Kidney (tissue), 14 donors: ENCODE measurements around the gene PRAC1. TPM values are rescaled to one million over a fixed set of nuclear protein-coding genes. Genes with fewer than 3 reads are reported as not detected.
A peak's percentile ranks its signal among the peaks of the same experiment; 100 is the strongest.

Source experiments
- DNase-seq, 5 donors: peaks; one replicate each; pipeline ENCODE4 v3.0.0-alpha.2; 2013 to 2020
- FAIRE-seq: peaks from 2 replicates; lab custom pipeline; 2012; peaks lifted over from hg19 to GRCh38; lab: Jason Lieb, UNC
- H3K27ac ChIP-seq, 2 donors: one replicate each; pipeline ENCODE4 v1.7.0; 2013; ENCODE audit warnings: low read depth in 2 of 2, low read length in 2 of 2, inconsistent platforms in 1 of 2
- H3K27me3 ChIP-seq: one replicate; pipeline ENCODE4 v1.7.1; 2013; ENCODE audit warnings: low read length, inconsistent platforms; ENCODE audit not compliant: control insufficient read depth, insufficient read depth
- H3K36me3 ChIP-seq, 3 donors: one replicate each; pipeline versions ENCODE4 v1.7.0 to v1.7.1; 2013; ENCODE audit warnings: low read length in 3 of 3, control low read depth in 1 of 3, inconsistent platforms in 1 of 3; ENCODE audit not compliant: insufficient read depth in 3 of 3, control insufficient read depth in 2 of 3
- H3K4me1 ChIP-seq, 3 donors: one replicate each; pipeline versions ENCODE4 v1.7.0 to v1.7.1; 2013; ENCODE audit warnings: low read length in 3 of 3, inconsistent platforms in 1 of 3, low read depth in 1 of 3; ENCODE audit not compliant: control insufficient read depth in 2 of 3, insufficient read depth in 2 of 3
- H3K4me3 ChIP-seq, 3 donors: one replicate each; pipeline versions ENCODE4 v1.7.0 to v1.8.1; 2013; ENCODE audit warnings: low read length in 3 of 3, control low read depth in 1 of 3, inconsistent platforms in 1 of 3
- H3K9ac ChIP-seq, 3 donors: one replicate each; pipeline versions ENCODE4 v1.7.0 to v1.7.1; 2013; ENCODE audit warnings: low read length in 3 of 3, control low read depth in 1 of 3, inconsistent platforms in 1 of 3
- H3K9me3 ChIP-seq, 3 donors: one replicate each; pipeline versions ENCODE4 v1.7.0 to v1.7.1; 2013; ENCODE audit warnings: low read length in 3 of 3, control low read depth in 1 of 3, inconsistent platforms in 1 of 3; ENCODE audit not compliant: control insufficient read depth in 2 of 3, insufficient read depth in 1 of 3
- CTCF ChIP-seq: IDR thresholded peaks from 3 replicates; pipeline ENCODE4 v1.5.1; 2012; ENCODE audit warnings: mild to moderate bottlenecking, moderate library complexity, borderline replicate concordance; ENCODE audit not compliant: insufficient read depth; ENCODE audit errors: extremely low read depth
- intact Hi-C: fragments of 100-400 bp; cut with DNase I; formaldehyde crosslinking; loops from one replicate; pipeline ENCODE4 v1.11.1; 2022
- polyA plus RNA-seq: library from polyadenylated mRNA; stranded (reverse); fragments of 350-450 nt; fragmentation: Illumina TruSeq; extraction: RNeasy Lipid Tissue Mini Kit (QIAGEN cat#74804); gene quantifications from one replicate; pipeline ENCODE4 v1.2.3, GENCODE V29; 2014; ENCODE audit warnings: low read depth, low replicate concordance; ENCODE audit not compliant: insufficient read depth
- total RNA-seq: library from RNA; stranded (reverse); fragmentation: NEBNext Ultra II Directional; extraction: Animal tissue kit (Norgen Biotek cat#: 25700); gene quantifications from one replicate; pipeline ENCODE4 v1.2.1, GENCODE V29; 2021
- donor health status: control.
- donor health status: control.
- donor health status: control.
- donor health status: control.
- donor health status: control.
- donor health status: DM: yes; HTN: yes; CAD: no.
- donor health status: Normal renal cell carcinoma (clear cell type).

The PRAC1 gene
- total and polyA plus RNA-seq, 2 donors from 2014 or later: not detected

- H3K27ac ChIP-seq: no peak overlapping the region
- TF ChIP-seq CTCF: peak; percentile 73
- intact Hi-C loops: loop anchor here (10.0 kb wide), 1 partner anchor 70 kb away; no protein-coding TSS in a partner anchor
- H3K9me3 ChIP-seq: no peaks in the 10 kb centered on the region
- H3K27me3 ChIP-seq: peaks cover 92% of the 10 kb centered on the region
- no peaks in the 10 kb centered on the region for H3K36me3 ChIP-seq
- H3K9ac ChIP-seq: no peak overlapping the region
- peaks cover 0 to 7% (median 0%) of the 10 kb centered on the region in 3 donors for H3K4me1 ChIP-seq
- peak overlapping the region in 1 of 3 donors; percentile 20 for H3K4me3 ChIP-seq
- DNase-seq (peak; percentile 88 to 94 (median 92)), FAIRE-seq (no peak)
These were observed 2.1 kb upstream of the PRAC1 start for GRCh38 chr17:48724251-48725003.

GRCh38 chr17:48723423-48724250 is 1.3 kb upstream of the PRAC1 start:
- Histone ChIP-seq H3K4me3 (no peak overlapping the region), H3K9me3 (no peaks in the 10 kb centered on the region), H3K9ac (no peak overlapping the region), H3K4me1 (peaks cover 0 to 7% (median 0%) of the 10 kb centered on the region in 3 donors), H3K27ac (no peak overlapping the region), H3K27me3 (peaks cover 93% of the 10 kb centered on the region), H3K36me3 (no peaks in the 10 kb centered on the region)
- DNase-seq: no peak
- intact Hi-C loops: loop anchor here (10.0 kb wide), 1 partner anchor 71 kb away; no protein-coding TSS in a partner anchor
- no peak for TF ChIP-seq CTCF
- no peak for FAIRE-seq

DNA sequence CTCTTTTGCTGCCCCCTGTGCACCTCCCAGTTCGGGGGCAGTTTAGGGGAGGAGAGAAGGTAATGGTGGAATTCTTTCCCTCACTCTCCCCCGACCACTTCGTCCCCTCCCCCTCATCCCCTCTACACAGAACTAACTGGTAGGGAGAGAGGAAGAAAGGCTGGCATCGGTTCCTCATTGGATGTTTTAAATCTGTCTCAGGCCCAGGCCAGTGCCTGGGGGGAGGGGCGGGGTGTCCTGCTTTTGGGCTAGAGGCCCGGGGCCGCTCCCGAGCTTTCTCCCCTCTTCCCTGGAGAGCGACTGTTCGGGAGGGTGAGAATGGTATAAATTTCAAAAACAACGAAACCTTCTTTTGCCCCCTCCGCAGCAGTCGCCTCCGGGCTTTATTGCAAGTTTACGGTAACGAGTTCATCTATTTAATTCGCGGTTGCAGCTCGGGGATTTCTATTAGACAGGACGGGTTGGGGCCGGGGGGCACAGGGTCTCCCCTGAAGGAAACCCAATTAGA is 651 bp upstream of the PRAC1 start, which contains the start of gene PRAC2:
PRAC2 (plus strand) TSS at position 271 of the 508 bp plus-strand sequence. CDS start 1,226 bp downstream, outside the sequence.
- Histone ChIP-seq H3K36me3 (no peaks in the 10 kb centered on the region), H3K4me3 (no peak within 1 kb of the TSS), H3K27me3 (peaks cover 92% of the 10 kb centered on the region), H3K4me1 (peaks cover 0 to 7% (median 0%) of the 10 kb centered on the region in 3 donors), H3K9me3 (no peaks in the 10 kb centered on the region), H3K27ac (no peak within 1 kb of the TSS), H3K9ac (no peak within 1 kb of the TSS)
- no peak for TF ChIP-seq CTCF
- intact Hi-C loops: loop anchor here (10.0 kb wide), 1 partner anchor 72 kb away; no protein-coding TSS in a partner anchor
- FAIRE-seq: no peak
- DNase-seq: no peak
